IMR-90 (cell line): ENCODE measurements around the gene REG1A. TPM values are rescaled to one million over a fixed set of nuclear protein-coding genes. Genes with fewer than 3 reads are reported as not detected.

ENCODE experiments used
- ATAC-seq: fragments of 200-7000 bp; cut with Tn5 transposase; 2 replicates; pipeline ENCODE4 v1.9.1; 2020; ENCODE audit warnings: low read depth, mild to moderate bottlenecking, moderate library complexity
- BruUV-seq: library from RNA; stranded (reverse); fragments of 400-500 nt; replicated peaks from 2 replicates; lab custom pipeline; 2021; lab: Mats Ljungman, UMichigan
- CTCF ChIA-PET: fragments of 300-600 bp; formaldehyde crosslinking; extraction: SDS; loops from one replicate; lab custom pipeline; 2021; ENCODE audit warnings: antibody characterized with exemption; lab: Yijun Ruan, JAX
- POLR2A ChIA-PET: fragments of 300-600 bp; sonication (Branson Sonifier 250); formaldehyde crosslinking; loops from one replicate; lab custom pipeline; 2022; ENCODE audit warnings: antibody characterized with exemption; ENCODE audit not compliant: unreplicated experiment; lab: Charles Lee
- DNase-seq: peaks from one replicate; pipeline ENCODE4 v3.0.0; 2013
- H2AFZ ChIP-seq: replicated peaks from 2 replicates; pipeline ENCODE3; 2013; ENCODE audit warnings: low read length, mild to moderate bottlenecking; ENCODE audit not compliant: poor library complexity
- H2AK5ac ChIP-seq: 2 replicates; pipeline ENCODE4 v1.6.1; 2013; ENCODE audit warnings: low read depth, low read length, inconsistent platforms
- H2AK9ac ChIP-seq: replicated peaks from 2 replicates; pipeline ENCODE3; 2013; ENCODE audit warnings: mild to moderate bottlenecking, low read depth, low read length, moderate library complexity; ENCODE audit not compliant: poor library complexity
- H2BK120ac ChIP-seq: 2 replicates; pipeline ENCODE4 v1.6.1; 2013; ENCODE audit warnings: low read depth, low read length, inconsistent platforms
- H2BK15ac ChIP-seq: 3 replicates; pipeline ENCODE4 v1.6.1; 2013; ENCODE audit warnings: low read depth, low read length, inconsistent platforms
- H2BK20ac ChIP-seq: 2 replicates; pipeline ENCODE4 v1.6.1; 2013; ENCODE audit warnings: low read depth, mild to moderate bottlenecking, inconsistent platforms, low read length, moderate library complexity
- H2BK5ac ChIP-seq: 2 replicates; pipeline ENCODE4 v1.6.1; 2013; ENCODE audit warnings: mild to moderate bottlenecking, low read depth, low read length, inconsistent platforms; ENCODE audit not compliant: poor library complexity, severe bottlenecking
- H3K14ac ChIP-seq: replicated peaks from 2 replicates; pipeline ENCODE4 v1.6.1; 2013; ENCODE audit warnings: low read depth, low read length, inconsistent platforms
- H3K18ac ChIP-seq: 2 replicates; pipeline ENCODE4 v1.6.1; 2013; ENCODE audit warnings: low read depth, low read length, control low read depth
- H3K23ac ChIP-seq: 2 replicates; pipeline ENCODE4 v1.6.1; 2013; ENCODE audit warnings: low read depth, low read length, inconsistent platforms
- H3K27ac ChIP-seq: 2 replicates; pipeline ENCODE4 v1.5.1; 2013; ENCODE audit warnings: mild to moderate bottlenecking, control low read depth, low read length; ENCODE audit not compliant: insufficient read depth
- H3K27me3 ChIP-seq: 2 replicates; pipeline ENCODE4 v1.6.1; 2013; ENCODE audit warnings: low read length; ENCODE audit not compliant: control insufficient read depth, insufficient read depth
- H3K36me3 ChIP-seq: 2 replicates; pipeline ENCODE4 v1.6.1; 2013; ENCODE audit warnings: low read length, mixed read lengths; ENCODE audit not compliant: control insufficient read depth, insufficient read depth
- H3K4ac ChIP-seq: 2 replicates; pipeline ENCODE4 v1.6.1; 2013; ENCODE audit warnings: low read depth, low read length, inconsistent platforms
- H3K4me1 ChIP-seq: 2 replicates; pipeline ENCODE4 v1.6.1; 2013; ENCODE audit warnings: low read length, mixed read lengths; ENCODE audit not compliant: control insufficient read depth, insufficient read depth
- H3K4me2 ChIP-seq: 2 replicates; pipeline ENCODE4 v1.6.1; 2013; ENCODE audit warnings: low read depth, mild to moderate bottlenecking, control low read depth, low read length, moderate library complexity
- H3K4me3 ChIP-seq: 2 replicates; pipeline ENCODE4 v1.5.1; 2013; ENCODE audit warnings: low read depth, mild to moderate bottlenecking, control low read depth, low read length, moderate library complexity; ENCODE audit not compliant: insufficient read depth
- H3K56ac ChIP-seq: 2 replicates; pipeline ENCODE4 v1.6.1; 2013; ENCODE audit warnings: low read length, inconsistent platforms; ENCODE audit not compliant: insufficient read depth; ENCODE audit errors: extremely low read depth
- H3K79me1 ChIP-seq, 2 experiments: 2 replicates each; pipeline ENCODE4 v1.6.1; 2013; ENCODE audit warnings: low read length in 2 of 2, inconsistent platforms in 1 of 2, low read depth in 1 of 2
- H3K9ac ChIP-seq: 2 replicates; pipeline ENCODE4 v1.6.1; 2013; ENCODE audit warnings: low read depth, low read length, control low read depth
- H3K9me1 ChIP-seq: 2 replicates; pipeline ENCODE4 v1.6.1; 2013; ENCODE audit warnings: low read length, inconsistent platforms; ENCODE audit not compliant: insufficient read depth
- H3K9me3 ChIP-seq: 2 replicates; pipeline ENCODE4 v1.6.1; 2013; ENCODE audit warnings: low read length; ENCODE audit not compliant: control insufficient read depth, insufficient read depth
- H4K20me1 ChIP-seq: 2 replicates; pipeline ENCODE4 v1.6.1; 2013; ENCODE audit warnings: low read length, inconsistent platforms; ENCODE audit not compliant: insufficient read depth
- H4K5ac ChIP-seq: 2 replicates; pipeline ENCODE4 v1.6.1; 2013; ENCODE audit warnings: mild to moderate bottlenecking, low read depth, low read length, control low read depth
- H4K8ac ChIP-seq, 2 experiments: 2 replicates each; pipeline ENCODE4 v1.6.1; 2013; ENCODE audit warnings: low read depth in 2 of 2, low read length in 2 of 2, control low read depth in 1 of 2, inconsistent platforms in 1 of 2
- H4K91ac ChIP-seq: 2 replicates; pipeline ENCODE4 v1.6.1; 2013; ENCODE audit warnings: low read depth, low read length, inconsistent platforms; ENCODE audit not compliant: insufficient read depth
- CEBPB ChIP-seq: IDR thresholded peaks from 2 replicates; pipeline ENCODE4 v1.6.1; 2012; ENCODE audit warnings: low read depth, low read length, improper control_type of control experiment
- FOS ChIP-seq: fragments of 150-350 bp; IDR thresholded peaks from 2 replicates; pipeline ENCODE4 v1.6.1; 2016; ENCODE audit warnings: low read depth, low read length
- MXI1 ChIP-seq: IDR thresholded peaks from 2 replicates; pipeline ENCODE4 v1.6.1; 2012; ENCODE audit warnings: low read depth, mild to moderate bottlenecking, low read length, moderate library complexity, borderline replicate concordance
- NFE2L2 ChIP-seq: fragments of 150-350 bp; IDR thresholded peaks from 2 replicates; pipeline ENCODE4 v1.6.1; 2016; ENCODE audit warnings: low read depth, mild to moderate bottlenecking, low read length
- POLR2A ChIP-seq: IDR thresholded peaks from 2 replicates; pipeline ENCODE4 v1.6.1; 2012; ENCODE audit warnings: mild to moderate bottlenecking, low read depth, low read length
- WGBS, 2 experiments: methylation state at CpG; one replicate each; pipeline versions ENCODE4 v1.1.5 to v1.1.7; 2013; ENCODE audit warnings: missing lambda C conversion rate in 2 of 2; ENCODE audit not compliant: insufficient read length in 1 of 2; ENCODE audit errors: extremely low coverage in 2 of 2; 5-methylcytosine and 5-hydroxymethylcytosine counted together
- dilution Hi-C: fragments of 300-500 bp; cut with HindIII; formaldehyde crosslinking; loops from one replicate; pipeline ENCODE4 v1.14.3; 2018; ENCODE audit warnings: low sequenced_read_pairs; ENCODE audit not compliant: unreplicated experiment
- in situ Hi-C: fragments of 300-500 bp; cut with MboI; formaldehyde crosslinking; loops from 3 replicates; pipeline ENCODE4 v1.14.3; 2019; ENCODE audit warnings: low sequenced_read_pairs, inconsistent platforms, mixed read lengths
- intact Hi-C: fragments of 100-400 bp; cut with micrococcal nuclease; formaldehyde crosslinking; loops from 2 replicates; pipeline ENCODE4 v1.10.0; 2022
- polyA plus RNA-seq, 3 experiments: library from polyadenylated mRNA; depleted of rRNA; stranded (reverse); fragments of >200 nt; gene quantifications; 2 replicates each; pipeline ENCODE4 v1.2.3, GENCODE V29; 2012; ENCODE audit warnings: low replicate concordance in 1 of 3
- total RNA-seq: library from RNA; depleted of rRNA; stranded (reverse); fragments of >200 nt; gene quantifications from 2 replicates; pipeline ENCODE4 v1.2.3, GENCODE V29; 2012
- TF ChIP-seq, protein P1 (sequence below): fragments of 150-350 bp; IDR thresholded peaks from 2 replicates; pipeline ENCODE4 v1.6.1; 2016; ENCODE audit warnings: low read depth, mild to moderate bottlenecking, low read length, moderate library complexity, borderline replicate concordance

Gene REG1A
- total and polyA plus RNA-seq, 2 of the 4 experiments (the other 2 are of a cell fraction): not detected

DNA sequence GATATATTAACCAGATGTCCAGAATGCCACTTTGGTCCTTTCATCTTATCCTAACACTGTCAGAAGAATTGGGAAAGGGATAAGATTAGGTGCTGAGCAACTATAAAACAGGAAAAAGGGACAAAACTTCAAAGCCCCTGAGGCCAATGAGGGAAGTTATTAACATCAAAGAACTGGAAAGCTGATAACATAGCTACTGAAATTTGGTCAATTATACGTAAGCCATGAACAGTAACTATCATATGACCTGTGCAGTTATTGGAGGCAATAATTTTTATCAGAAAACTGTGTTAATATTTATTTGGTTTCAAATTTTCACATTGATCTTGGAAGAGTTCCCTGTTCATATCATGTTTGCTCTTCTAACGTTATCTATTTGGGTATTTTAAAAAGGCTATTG lies 41.8 kb downstream of the REG1A start:
- dilution Hi-C loops: no loop called here
- ATAC-seq: no peak

More for the DNA sequence above, 41.8 kb downstream of the REG1A start:
- Histone ChIP-seq H2AFZ (no peak overlapping the region), H3K14ac (no peak overlapping the region), H2BK120ac (no peak overlapping the region), H4K8ac (no peak overlapping the region), H3K79me1 (no peaks in the 10 kb centered on the region), H3K18ac (no peak overlapping the region), H2BK5ac (no peak overlapping the region), H2AK5ac (no peak overlapping the region), H3K27ac (no peak overlapping the region), H3K4me3 (no peak overlapping the region), H2AK9ac (no peak overlapping the region), H4K20me1 (no peaks in the 10 kb centered on the region), H2BK20ac (no peak overlapping the region), H3K27me3 (no peaks in the 10 kb centered on the region), H3K4me2 (no peak overlapping the region), H3K9ac (no peak overlapping the region), H3K4ac (no peak overlapping the region), H3K56ac (no peak overlapping the region), H3K36me3 (no peaks in the 10 kb centered on the region), H3K9me3 (peaks cover 15% of the 10 kb centered on the region), H3K4me1 (no peaks in the 10 kb centered on the region), H2BK15ac (no peak overlapping the region), H4K5ac (no peak overlapping the region), H3K23ac (no peak overlapping the region), H4K91ac (no peak overlapping the region), H3K9me1 (no peaks in the 10 kb centered on the region)
- no TSS peak for BruUV-seq
- TF ChIP-seq, protein P1, sequence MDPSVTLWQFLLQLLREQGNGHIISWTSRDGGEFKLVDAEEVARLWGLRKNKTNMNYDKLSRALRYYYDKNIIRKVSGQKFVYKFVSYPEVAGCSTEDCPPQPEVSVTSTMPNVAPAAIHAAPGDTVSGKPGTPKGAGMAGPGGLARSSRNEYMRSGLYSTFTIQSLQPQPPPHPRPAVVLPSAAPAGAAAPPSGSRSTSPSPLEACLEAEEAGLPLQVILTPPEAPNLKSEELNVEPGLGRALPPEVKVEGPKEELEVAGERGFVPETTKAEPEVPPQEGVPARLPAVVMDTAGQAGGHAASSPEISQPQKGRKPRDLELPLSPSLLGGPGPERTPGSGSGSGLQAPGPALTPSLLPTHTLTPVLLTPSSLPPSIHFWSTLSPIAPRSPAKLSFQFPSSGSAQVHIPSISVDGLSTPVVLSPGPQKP: no peak
- TF ChIP-seq NFE2L2: no peak
- no peak for TF ChIP-seq MXI1
- no peak for TF ChIP-seq POLR2A
- TF ChIP-seq CEBPB: no peak
- TF ChIP-seq FOS: no peak
- WGBS, 2 experiments: no CpG with 5 or more reads among the region's 2 CpGs
- POLR2A ChIA-PET: no interaction called here
- DNase-seq: no peak
- intact Hi-C loops (no loop called here), in situ Hi-C loops (no loop called here)
- CTCF ChIA-PET: no interaction called here
